ENCODE measurements around the gene HOXA6. TPM values are rescaled to one million over a fixed set of nuclear protein-coding genes. Genes with fewer than 3 reads are reported as not detected.

Gene HOXA6
- total RNA-seq, 1 donor from 2014 or later: 15.8 TPM

DNA sequence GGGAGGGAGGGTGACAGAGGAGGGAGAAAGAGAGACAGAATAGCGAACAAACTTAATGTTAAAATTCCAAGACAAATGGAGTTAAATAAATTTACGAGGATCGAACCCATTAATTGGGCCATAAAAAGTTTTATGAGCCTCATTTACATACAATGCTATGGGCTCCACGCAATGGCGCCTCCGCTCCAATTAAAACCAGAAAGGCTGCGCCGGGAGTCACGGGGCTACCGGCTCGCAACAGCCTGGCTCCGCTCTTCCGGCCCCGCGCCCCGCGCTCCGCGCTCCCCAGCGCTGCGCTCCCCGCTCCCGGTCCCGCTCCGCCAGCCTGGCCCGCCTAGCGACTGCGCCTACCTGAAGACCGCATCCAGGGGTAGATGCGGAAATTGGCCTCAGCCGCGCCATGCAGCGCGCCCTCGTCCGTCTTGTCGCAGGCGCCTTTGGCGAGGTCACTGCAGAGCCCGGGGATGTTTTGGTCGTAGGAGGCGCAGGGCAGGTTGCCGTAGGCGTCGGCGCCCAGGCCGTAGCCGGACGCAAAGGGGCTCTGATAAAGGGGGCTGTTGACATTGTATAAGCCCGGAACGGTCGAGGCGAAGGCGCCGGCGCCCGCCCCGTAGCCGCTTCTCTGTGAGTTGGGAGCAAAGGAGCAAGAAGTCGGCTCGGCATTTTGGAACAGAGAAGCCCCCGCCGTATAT is 8.4 kb upstream of the HOXA6 start:
- DNase-seq (ENCODE audit: low spot score) (peak; percentile 66), ATAC-seq (peak; percentile 8)
- intact Hi-C loops (cut with DNase I): loop anchor here (10.0 kb wide), 1 partner anchor 781 kb away; no protein-coding TSS in a partner anchor

GRCh38 chr7:27154901-27155815 is 7.6 kb upstream of the HOXA6 start:
- intact Hi-C loops (cut with DNase I): loop anchor here (10.0 kb wide), 1 partner anchor 780 kb away; no protein-coding TSS in a partner anchor
- DNase-seq (ENCODE audit: low spot score) (peak; percentile 67), ATAC-seq (no peak)

GRCh38 chr7:27154369-27154768 is 6.8 kb upstream of the HOXA6 start:
- intact Hi-C loops (cut with DNase I): loop anchor here (10.0 kb wide), 1 partner anchor 780 kb away; no protein-coding TSS in a partner anchor
- DNase-seq (ENCODE audit: low spot score): peak; percentile 56

GRCh38 chr7:27153526-27153925 is 6.0 kb upstream of the HOXA6 start:
- no peak for ATAC-seq
- intact Hi-C loops (cut with DNase I): loop anchor here (10.0 kb wide), 1 partner anchor 779 kb away; no protein-coding TSS in a partner anchor
- DNase-seq (ENCODE audit: low spot score): no peak

More at GRCh38 chr7:27154369-27154768, 6.8 kb upstream of the HOXA6 start:
- ATAC-seq: no peak

DNA sequence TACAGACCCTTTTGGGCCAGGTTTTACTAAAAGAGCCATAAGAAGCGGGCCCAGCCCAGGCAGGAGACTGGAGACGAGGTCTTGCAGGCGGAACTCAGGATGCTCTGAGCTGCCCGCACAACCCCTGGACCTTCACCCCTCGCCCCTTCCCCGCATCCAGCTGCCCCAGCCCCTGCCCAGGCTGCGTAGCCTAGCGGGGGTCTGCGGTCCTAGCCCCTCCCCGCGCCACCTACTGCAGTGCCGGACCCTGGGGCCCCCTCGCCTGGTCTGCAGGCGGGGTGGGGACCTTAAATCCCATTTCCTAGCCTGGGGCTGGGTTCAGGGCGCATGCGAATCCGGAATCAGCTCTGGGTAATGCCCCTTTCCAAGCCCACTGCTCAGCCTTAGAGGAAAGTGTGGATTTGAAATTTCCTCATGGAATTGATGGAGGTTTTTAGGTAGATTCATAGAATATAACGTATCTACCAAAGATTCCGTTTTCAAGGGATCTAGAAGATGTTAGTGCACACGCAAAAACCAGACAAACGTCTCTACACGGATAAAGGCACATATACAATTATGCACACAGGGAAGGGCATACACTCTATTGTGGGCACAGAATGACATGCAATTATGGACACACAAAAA is 5.4 kb upstream of the HOXA6 start:
- no peak for ATAC-seq
- peak; percentile 61 for DNase-seq (ENCODE audit: low spot score)
- intact Hi-C loops (cut with DNase I): loop anchor here (10.0 kb wide), 1 partner anchor 778 kb away; no protein-coding TSS in a partner anchor

DNA sequence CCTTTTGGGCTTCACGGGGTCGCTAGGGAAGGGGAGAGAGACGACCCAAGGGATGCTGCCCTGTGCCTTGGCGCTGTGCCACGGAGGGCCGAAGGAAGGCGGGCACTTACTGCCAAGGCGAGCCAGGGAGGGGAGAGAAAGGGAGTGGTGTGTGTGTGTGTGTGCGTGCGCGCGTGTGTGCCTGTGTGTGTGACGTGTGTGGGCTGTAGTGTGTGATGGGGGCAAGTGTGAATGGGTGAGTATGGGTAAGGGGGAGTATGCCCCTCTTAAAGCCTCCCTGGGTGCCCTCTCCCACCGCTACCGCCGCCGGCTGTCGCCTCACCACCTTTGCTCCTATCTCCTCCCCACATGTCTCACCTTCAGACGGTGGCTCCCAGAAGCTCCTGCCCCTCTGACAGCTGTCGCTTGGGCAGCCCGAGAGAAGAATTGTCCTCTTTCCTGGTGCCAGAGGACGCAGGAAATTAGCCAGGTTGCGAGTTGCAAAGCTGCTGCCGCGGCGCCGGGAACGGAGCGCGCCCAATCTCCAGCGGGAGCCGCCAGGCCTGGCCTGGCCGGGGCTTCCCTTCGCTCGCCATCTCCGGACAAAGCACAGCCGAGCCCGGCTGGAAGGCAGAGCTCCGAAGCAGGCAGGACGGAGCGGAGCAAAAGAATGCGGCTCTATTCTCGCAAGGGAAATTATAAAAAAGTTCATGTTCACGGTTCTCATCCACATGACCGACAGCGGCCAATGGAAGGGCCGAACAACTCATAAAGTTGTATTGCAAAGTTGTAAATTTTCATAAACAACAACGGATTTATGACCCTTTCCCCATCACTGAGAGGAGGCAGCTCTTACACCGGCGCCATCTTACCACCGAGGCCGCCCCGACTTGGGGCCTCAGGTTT is 4.6 kb upstream of the HOXA6 start, which contains the start of gene HOXA3:
Gene HOXA3 (minus strand): TSS at position 653 of the 885 bp plus-strand sequence. CDS start 41,943 bp downstream, outside the sequence.
- intact Hi-C loops (cut with DNase I): loop anchor here (10.0 kb wide), 1 partner anchor 777 kb away; no protein-coding TSS in a partner anchor
- ATAC-seq (peak; percentile 61), DNase-seq (ENCODE audit: low spot score) (peak; percentile 82)

DNA sequence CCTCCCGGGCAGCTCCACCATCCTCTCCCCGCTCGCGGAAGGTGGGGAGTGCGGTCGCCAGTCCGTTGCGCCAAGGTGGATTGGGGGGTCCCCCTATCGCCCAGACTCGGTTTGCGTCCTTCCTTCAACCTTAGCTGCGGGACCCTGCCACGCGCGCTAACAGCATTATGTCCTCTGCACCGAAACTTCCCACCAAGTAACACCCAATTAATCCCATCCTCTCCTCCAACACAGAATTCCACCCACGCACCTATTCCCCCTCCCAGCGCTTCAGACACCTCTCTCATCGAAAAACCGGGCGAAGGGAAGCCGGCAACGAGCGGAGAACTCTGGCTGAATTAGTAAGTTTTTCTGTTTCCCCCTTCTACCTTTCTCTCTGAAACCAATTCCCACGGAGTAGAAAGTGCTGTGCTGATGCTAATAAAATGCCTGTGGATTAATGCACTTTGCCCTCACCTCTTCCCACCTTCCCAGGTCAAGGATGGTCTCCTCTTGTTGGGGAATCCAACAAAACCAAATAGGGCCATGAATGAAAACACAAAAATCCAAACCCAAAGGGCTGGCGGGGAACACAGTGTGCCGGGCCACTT is 3.9 kb upstream of the HOXA6 start:
- no peak for ATAC-seq
- intact Hi-C loops (cut with DNase I): loop anchor here (10.0 kb wide), 1 partner anchor 777 kb away; no protein-coding TSS in a partner anchor
- DNase-seq (ENCODE audit: low spot score): peak; percentile 64

GRCh38 chr7:27150568-27151340 is 3.2 kb upstream of the HOXA6 start:
- ATAC-seq (peak; percentile 65), DNase-seq (ENCODE audit: low spot score) (peak; percentile 86)
- intact Hi-C loops (cut with DNase I): loop anchor here (10.0 kb wide), 1 partner anchor 776 kb away; no protein-coding TSS in a partner anchor

DNA sequence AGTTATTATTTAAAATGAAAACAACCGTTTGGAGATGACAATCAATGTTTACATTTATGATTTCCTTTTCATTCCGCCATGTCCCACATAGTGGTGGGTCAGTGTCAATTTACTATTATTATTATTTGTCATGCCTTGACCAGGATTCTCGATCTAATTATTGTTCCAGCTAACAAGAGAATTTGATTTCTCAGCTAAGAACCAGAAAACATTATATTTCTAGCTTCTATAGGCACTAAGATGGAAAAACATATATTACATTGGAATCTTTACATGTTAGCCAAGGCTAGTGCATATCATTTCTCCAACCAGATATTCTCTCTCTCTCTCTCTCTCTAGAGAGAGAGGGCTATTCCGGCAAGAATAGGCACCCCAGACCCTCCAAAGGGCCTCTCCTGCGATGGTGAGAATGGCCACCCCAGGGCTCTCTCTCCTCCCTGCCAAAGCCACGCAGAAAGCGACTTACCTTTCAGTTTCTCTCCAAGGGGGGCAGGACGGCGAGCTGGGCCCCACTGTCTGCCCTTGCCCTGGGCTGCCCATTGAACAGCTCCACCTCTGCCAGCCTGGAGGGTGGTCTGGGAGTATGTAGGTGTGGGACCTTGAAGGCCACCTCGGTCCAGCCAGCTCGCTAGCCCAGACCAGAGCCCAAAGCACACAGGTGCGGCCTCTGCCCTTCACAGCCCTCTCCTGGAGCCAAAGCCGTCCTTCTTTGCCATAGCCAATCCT is 2.4 kb upstream of the HOXA6 start:
- no peak for ATAC-seq
- peak; percentile 56 for DNase-seq (ENCODE audit: low spot score)

GRCh38 chr7:27148756-27149641 is 1.4 kb upstream of the HOXA6 start:
- ATAC-seq: no peak
- intact Hi-C loops (cut with DNase I): no loop called here
- DNase-seq (ENCODE audit: low spot score): peak; percentile 56

More for the DNA sequence above, 2.4 kb upstream of the HOXA6 start:
- intact Hi-C loops (cut with DNase I): loop anchor here (10.0 kb wide), 1 partner anchor 775 kb away; no protein-coding TSS in a partner anchor

DNA sequence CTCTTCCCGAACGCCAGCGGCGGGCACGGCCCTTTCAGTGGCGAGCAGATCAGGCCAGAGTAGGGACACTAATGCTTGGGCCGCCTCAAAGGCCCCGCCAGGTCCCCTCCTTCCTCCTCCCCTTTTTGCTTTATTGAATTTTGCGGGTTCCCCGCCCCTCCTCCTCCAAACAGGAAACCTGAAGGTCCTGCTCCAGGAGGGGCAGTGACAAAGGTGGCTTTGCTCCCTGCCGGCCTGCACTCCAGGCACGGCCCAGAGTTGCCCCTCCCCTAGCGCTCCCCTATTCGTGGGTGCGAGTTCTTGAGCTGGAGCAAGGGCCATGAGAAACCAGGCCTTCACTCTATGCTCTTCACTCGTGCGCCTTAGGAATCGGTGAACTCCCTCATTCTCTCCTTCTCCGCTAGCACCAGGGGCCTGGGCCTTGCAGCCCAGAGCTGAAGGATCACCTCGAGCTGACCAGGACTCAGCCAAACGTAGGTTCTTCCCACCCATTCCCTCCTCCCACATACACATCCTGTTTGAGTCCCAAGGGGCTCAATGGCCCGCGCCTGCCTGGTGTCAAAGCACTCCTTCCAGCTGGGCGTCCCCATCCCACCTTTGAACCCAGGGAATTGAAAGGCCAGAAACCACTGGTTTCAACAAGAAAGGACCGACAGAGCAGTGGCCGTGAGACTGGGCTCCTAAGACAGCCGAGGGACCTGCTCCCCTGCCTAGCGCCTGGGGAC is 619 bp upstream of the HOXA6 start:
- intact Hi-C loops (cut with DNase I): no loop called here
- ATAC-seq (no peak), DNase-seq (ENCODE audit: low spot score) (peak; percentile 68)

DNA sequence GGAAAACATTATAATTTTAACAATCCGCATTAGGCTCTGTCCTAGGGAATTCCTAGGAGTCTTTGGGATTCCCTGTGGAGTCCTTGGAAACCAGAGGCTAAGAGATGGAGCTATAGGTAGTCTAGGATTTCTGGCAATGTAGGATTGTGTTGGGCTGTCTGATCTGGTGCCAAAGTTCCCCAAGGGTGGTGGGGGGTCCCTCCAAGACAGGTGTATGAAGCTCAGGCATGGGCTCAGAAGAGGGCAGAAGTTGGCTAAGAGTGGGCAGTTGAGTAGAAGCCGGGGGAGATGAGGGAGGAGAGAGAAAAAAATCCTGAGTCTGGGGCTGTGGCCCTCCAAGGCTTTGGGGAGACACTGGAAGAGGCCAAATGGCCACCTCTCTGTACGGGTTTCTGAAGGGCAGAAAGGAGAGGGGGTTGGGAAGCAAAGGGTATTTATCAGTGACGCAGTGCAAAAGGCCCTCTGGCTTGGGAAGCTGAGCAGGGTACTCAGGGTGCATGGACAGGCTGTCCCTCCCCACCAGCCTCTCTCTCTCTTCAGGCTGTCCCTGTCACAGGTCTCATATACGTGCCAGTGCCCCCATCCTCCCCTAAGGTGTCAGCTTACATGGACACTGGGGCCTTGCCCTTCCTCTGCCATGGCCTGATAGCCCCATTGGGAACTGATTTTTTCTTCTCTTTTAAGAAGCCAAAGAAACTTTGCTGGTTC is 929 bp downstream of the HOXA6 start:
- ATAC-seq: no peak
- no peak for DNase-seq (ENCODE audit: low spot score)
- intact Hi-C loops (cut with DNase I): no loop called here

DNA sequence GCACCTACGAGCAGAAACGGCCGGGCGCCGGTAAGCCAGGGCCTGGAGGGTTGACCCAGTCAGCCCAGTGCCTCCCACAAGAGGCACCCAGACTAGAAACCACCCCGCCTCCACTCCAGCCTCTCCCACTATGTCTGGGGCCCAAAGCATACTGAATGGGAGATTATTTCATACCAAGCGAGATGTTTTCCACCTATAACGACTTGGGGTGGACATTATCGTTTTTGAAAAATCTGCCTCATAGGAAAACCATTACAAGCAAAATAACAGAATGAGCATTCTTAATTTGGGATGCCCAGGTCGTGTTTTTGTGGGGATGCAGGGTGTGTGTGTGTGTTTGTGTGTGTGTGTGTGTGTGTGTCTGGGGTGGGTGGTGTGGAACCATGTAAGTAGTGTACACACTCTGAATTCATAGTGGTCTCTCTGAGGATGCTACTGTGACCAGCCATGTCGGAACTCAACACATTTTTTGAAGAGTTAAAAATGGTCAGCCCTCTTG is 1.6 kb downstream of the HOXA6 start:
- ATAC-seq: no peak
- no peak for DNase-seq (ENCODE audit: low spot score)
- intact Hi-C loops (cut with DNase I): no loop called here

All from sciatic nerve (tissue), 2 donors.